Spleen (tissue), 7 donors: ENCODE results near the gene HSBP1L1.

ENCODE experiments used
- CTCF ChIP-seq, 11 experiments: fragments of 200-600 bp in 7 of 11; fragments of 450-650 bp in 4 of 11; sonication (generic) in 4 of 11; IDR thresholded peaks in 8 of 11; conservative IDR thresholded peaks in 3 of 11; 1 replicate in 7 of 11; 2 replicates in 4 of 11; pipeline versions ENCODE4 v1.4.0 to v1.8.0; 2016 to 2021; ENCODE audit warnings: antibody characterized with exemption in 11 of 11, inconsistent platforms in 4 of 11, mild to moderate bottlenecking in 1 of 11
- POLR2A ChIP-seq, 3 donors: fragments of 450-650 bp; IDR thresholded peaks; one replicate each; pipeline ENCODE4 v1.5.1; 2017; ENCODE audit warnings: antibody characterized with exemption in 3 of 3, mild to moderate bottlenecking in 1 of 3
- POLR2AphosphoS5 ChIP-seq, 3 donors: sonication (generic); formaldehyde crosslinking; IDR thresholded peaks; one replicate each; pipeline ENCODE4 v1.5.1; 2017; ENCODE audit warnings: antibody characterized with exemption in 3 of 3
- donor health status: DM: no; HTN: no; CAD: no; lungs with moderate emphysema.
- donor health status: DM: no; HTN: no; CAD: no.
- donor health status: DM: no; HTN: no; CAD: no.

GRCh38 chr18:79936641-79937040 is 27.8 kb upstream of the HSBP1L1 start:
- TF ChIP-seq POLR2AphosphoS5 (IDR thresholded peaks at IDR 0.05): no peak
- TF ChIP-seq CTCF (IDR thresholded peaks at IDR 0.05 in 8 of 11, conservative IDR thresholded peaks at IDR 0.05 in 3 of 11): no peak
- TF ChIP-seq POLR2A (IDR thresholded peaks at IDR 0.05): no peak
